TTC549 (cell line): ENCODE data around the gene NPEPL1.
"Not testable (repeated sequence)": the region's sequence is repeated elsewhere in the genome, so short reads cannot be mapped to it uniquely, and the experiment has no call there.

Experiments used
- FAIRE-seq: peaks from 2 replicates; lab custom pipeline; 2012; peaks lifted over from hg19 to GRCh38; lab: Jason Lieb, UNC

NPEPL1 gene

GRCh38 chr20:58715391-58715800 lies 22.8 kb downstream of the NPEPL1 start:
- FAIRE-seq = no peak

- no peak for FAIRE-seq
Observed at GRCh38 chr20:58715801-58716475, 23.3 kb downstream of the NPEPL1 start.

- no peak for FAIRE-seq
Observed at GRCh38 chr20:58716476-58717277, 24.1 kb downstream of the NPEPL1 start.

- no peak for FAIRE-seq
Observed at GRCh38 chr20:58717278-58718091, 24.9 kb downstream of the NPEPL1 start.

GRCh38 chr20:58718121-58718563 lies 25.5 kb downstream of the NPEPL1 start:
- no peak for FAIRE-seq

GRCh38 chr20:58718729-58719128 lies 26.1 kb downstream of the NPEPL1 start:
- no peak for FAIRE-seq

GRCh38 chr20:58719258-58719657 lies 26.7 kb downstream of the NPEPL1 start:
- FAIRE-seq = no peak

GRCh38 chr20:58719971-58720371 lies 27.4 kb downstream of the NPEPL1 start:
- no peak for FAIRE-seq

- FAIRE-seq = no peak
Observed at GRCh38 chr20:58720890-58721289, 28.3 kb downstream of the NPEPL1 start.

- no peak for FAIRE-seq
Observed at GRCh38 chr20:58721951-58722778, 29.6 kb downstream of the NPEPL1 start.

GRCh38 chr20:58722877-58723627 lies 30.5 kb downstream of the NPEPL1 start:
- FAIRE-seq = no peak

GRCh38 chr20:58723628-58723984 lies 31.0 kb downstream of the NPEPL1 start:
- no peak for FAIRE-seq

GRCh38 chr20:58726156-58726555 lies 33.6 kb downstream of the NPEPL1 start:
- not testable (repeated sequence) for FAIRE-seq

GRCh38 chr20:58731192-58731591 lies 38.6 kb downstream of the NPEPL1 start:
- no peak for FAIRE-seq

GRCh38 chr20:58737198-58737597 lies 44.6 kb downstream of the NPEPL1 start:
- FAIRE-seq = no peak

- no peak for FAIRE-seq
Observed at GRCh38 chr20:58740356-58741308, 48.0 kb downstream of the NPEPL1 start.

GRCh38 chr20:58741384-58741783 lies 48.8 kb downstream of the NPEPL1 start:
- no peak for FAIRE-seq

GRCh38 chr20:58742668-58743566 lies 50.3 kb downstream of the NPEPL1 start:
- no peak for FAIRE-seq

GRCh38 chr20:58743929-58744534 lies 51.4 kb downstream of the NPEPL1 start:
- no peak for FAIRE-seq
